ENCODE data around the gene ZNF512.
"Not testable (repeated sequence)": the region's sequence is repeated elsewhere in the genome, so short reads cannot be mapped to it uniquely, and the experiment has no call there.

Gene ZNF512, protein sequence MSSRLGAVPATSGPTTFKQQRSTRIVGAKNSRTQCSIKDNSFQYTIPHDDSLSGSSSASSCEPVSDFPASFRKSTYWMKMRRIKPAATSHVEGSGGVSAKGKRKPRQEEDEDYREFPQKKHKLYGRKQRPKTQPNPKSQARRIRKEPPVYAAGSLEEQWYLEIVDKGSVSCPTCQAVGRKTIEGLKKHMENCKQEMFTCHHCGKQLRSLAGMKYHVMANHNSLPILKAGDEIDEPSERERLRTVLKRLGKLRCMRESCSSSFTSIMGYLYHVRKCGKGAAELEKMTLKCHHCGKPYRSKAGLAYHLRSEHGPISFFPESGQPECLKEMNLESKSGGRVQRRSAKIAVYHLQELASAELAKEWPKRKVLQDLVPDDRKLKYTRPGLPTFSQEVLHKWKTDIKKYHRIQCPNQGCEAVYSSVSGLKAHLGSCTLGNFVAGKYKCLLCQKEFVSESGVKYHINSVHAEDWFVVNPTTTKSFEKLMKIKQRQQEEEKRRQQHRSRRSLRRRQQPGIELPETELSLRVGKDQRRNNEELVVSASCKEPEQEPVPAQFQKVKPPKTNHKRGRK

DNA sequence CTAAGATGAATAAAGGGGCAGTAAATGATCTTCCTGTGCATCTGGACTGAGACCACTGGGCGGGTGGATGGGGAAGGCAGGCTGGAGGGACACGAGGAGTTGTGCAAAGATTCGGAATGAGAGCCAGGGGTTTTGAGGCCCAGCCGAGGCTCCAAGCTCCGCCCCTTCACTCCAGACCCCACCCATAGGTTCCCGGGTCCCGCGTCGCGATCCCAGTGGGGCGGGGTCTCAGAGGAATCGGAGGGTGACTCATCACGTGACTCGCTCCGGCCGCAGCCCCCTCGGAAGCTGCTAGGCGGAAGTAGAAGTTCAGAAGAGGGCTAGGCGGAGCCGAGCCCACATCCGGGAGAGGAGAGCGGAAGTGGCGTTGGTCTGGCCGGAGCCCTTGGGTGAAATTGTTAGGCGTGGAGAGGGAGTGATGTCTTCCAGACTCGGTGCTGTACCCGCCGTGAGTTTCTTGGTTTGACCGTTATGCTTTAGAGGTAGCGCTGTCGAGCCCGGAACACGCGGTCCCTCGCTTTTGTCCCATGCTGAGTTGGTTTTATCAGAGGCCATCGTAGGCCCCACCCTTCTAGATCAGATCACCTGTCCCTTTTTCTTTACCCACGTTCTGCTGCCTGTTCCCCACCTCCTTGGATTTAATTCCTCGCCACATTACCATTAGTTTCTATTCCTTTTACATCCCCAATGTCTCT lies at the start of gene ZNF512:
Gene ZNF512, plus strand, starts transcription at position 348 of the 695 bp plus-strand sequence. Its CDS starts 71 bp downstream, at position 419.
- peak; percentile 58 for DNase-seq (ENCODE audit: low read depth)
- H3K4me3 ChIP-seq (ENCODE audit: low read depth, low read length): peak within 1 kb of the TSS; percentile 55

- H3K4me3 ChIP-seq (ENCODE audit: low read depth, low read length): no peak overlapping the region
- DNase-seq (ENCODE audit: low read depth): no peak
Observed at GRCh38 chr2:27537287-27537686, 45.6 kb upstream of the ZNF512 start.

DNA sequence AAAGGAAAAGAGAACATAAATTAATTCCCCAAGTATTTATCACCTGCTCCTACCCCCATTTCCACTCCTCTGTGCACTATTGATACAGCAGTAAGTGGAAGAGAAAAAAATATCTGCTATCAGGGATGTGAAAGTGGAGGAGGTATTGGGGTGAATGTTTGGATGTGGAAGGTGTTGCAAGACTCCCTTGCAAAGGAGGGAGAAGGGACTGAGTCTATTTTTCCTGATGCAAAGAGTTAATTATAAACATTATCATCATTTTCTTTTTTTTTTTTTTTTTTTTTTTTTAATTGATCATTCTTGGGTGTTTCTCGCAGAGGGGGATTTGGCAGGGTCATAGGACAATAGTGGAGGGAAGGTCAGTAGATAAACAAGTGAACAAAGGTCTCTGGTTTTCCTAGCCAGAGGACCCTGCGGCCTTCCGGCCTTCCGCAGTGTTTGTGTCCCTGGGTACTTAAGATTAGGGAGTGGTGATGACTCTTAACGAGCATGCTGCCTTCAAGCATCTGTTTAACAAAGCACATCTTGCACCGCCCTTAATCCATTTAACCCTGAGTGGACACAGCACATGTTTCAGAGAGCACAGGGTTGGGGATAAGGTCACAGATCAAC lies 43.9 kb upstream of the ZNF512 start:
- not testable (repeated sequence) for H3K4me3 ChIP-seq (ENCODE audit: low read depth, low read length); DNase-seq (ENCODE audit: low read depth)

DNA sequence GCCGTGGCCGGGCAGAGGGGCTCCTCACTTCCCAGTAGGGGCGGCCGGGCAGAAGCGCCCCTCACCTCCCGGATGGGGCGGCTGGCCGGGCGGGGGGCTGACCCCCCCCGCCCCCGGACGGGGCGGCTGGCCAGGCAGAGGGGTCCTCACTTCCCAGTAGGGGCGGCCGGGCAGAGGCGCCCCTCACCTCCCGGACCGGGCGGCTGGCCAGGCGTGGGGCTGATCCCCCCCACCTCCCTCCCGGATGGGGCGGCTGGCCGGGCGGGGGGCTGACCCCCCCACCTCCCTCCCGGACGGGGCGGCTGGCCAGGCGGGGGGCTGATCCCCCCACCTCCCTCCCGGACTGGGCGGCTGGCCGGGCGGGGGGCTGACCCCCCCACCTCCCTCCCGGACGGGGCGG lies 43.2 kb upstream of the ZNF512 start:
- H3K4me3 ChIP-seq (ENCODE audit: low read depth, low read length); DNase-seq (ENCODE audit: low read depth): not testable (repeated sequence)

GRCh38 chr2:27544143-27544821 lies 38.6 kb upstream of the ZNF512 start:
- no peak overlapping the region for H3K4me3 ChIP-seq (ENCODE audit: low read depth, low read length)
- DNase-seq (ENCODE audit: low read depth): no peak

- no peak for DNase-seq (ENCODE audit: low read depth)
- no peak overlapping the region for H3K4me3 ChIP-seq (ENCODE audit: low read depth, low read length)
Observed at GRCh38 chr2:27545348-27546141, 37.3 kb upstream of the ZNF512 start.

GRCh38 chr2:27549303-27549702 lies 33.5 kb upstream of the ZNF512 start:
- no peak overlapping the region for H3K4me3 ChIP-seq (ENCODE audit: low read depth, low read length)
- DNase-seq (ENCODE audit: low read depth): no peak

- no peak for DNase-seq (ENCODE audit: low read depth)
- H3K4me3 ChIP-seq (ENCODE audit: low read depth, low read length): no peak overlapping the region
Observed at GRCh38 chr2:27551514-27551913, 31.3 kb upstream of the ZNF512 start.

- H3K4me3 ChIP-seq (ENCODE audit: low read depth, low read length): no peak overlapping the region
- no peak for DNase-seq (ENCODE audit: low read depth)
Observed at GRCh38 chr2:27552941-27553340, 29.9 kb upstream of the ZNF512 start.

- not testable (repeated sequence) for DNase-seq (ENCODE audit: low read depth); H3K4me3 ChIP-seq (ENCODE audit: low read depth, low read length)
Observed at GRCh38 chr2:27554451-27554850, 28.4 kb upstream of the ZNF512 start.

DNA sequence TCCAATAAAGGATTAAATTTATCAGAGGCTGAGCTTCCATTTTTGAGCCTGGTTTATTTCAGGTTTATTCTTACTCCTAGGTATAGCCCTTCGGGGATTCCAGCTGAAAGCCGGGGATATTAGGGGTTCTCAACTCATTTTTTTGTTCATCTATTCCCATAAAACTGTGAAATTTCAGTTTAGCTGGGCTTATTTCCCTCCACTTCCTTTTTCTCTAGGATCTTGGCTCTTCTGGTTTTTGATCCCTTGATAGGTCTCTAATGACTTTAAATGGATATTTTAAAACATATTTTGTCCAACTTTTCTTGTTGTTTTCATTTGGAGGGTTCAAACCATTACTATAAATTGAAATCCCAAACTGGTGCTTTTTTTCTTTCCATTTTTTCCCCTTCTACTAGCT lies 23.6 kb upstream of the ZNF512 start:
- no peak overlapping the region for H3K4me3 ChIP-seq (ENCODE audit: low read depth, low read length)
- no peak for DNase-seq (ENCODE audit: low read depth)

DNA sequence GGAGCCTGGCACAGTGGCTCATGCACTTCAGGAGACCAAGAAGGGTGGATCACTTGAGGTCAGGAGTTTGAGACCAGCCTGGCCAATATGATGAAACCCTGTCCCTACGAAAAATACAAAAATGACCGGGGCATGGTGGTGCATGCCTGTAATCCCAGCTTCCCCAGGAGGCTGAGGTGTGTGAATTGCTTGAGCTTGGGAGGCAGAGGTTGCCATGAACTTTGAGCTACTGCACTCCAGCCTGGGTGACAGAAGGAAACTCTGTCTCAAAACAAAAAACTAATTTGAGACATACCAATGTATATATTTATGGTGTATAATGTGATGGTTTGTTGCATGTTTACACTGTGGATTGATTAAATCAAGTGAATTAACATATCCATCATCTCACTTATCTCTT lies 21.8 kb upstream of the ZNF512 start:
- no peak for DNase-seq (ENCODE audit: low read depth)
- H3K4me3 ChIP-seq (ENCODE audit: low read depth, low read length): no peak overlapping the region

DNA sequence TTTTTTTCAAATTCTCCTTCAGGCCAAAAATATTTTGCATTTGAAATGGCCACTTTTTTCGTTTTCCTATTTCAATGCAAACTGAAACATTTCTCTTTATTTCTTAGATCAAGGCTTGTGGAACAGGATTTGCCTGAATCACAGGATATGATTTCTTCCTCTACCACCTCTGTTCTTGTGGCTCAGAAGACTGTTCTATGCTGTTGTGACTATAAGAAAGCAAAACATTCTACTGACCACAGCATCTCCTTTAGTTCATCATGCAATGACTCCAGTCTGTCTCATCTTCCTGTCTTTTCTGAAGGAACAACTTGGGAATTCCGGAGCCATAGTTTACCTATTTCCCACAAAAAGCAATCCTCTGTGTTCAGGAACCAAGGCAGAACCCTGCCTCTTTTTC lies 16.2 kb upstream of the ZNF512 start:
- peak; percentile 68 for DNase-seq (ENCODE audit: low read depth)
- no peak overlapping the region for H3K4me3 ChIP-seq (ENCODE audit: low read depth, low read length)

- no peak overlapping the region for H3K4me3 ChIP-seq (ENCODE audit: low read depth, low read length)
- DNase-seq (ENCODE audit: low read depth): no peak
Observed at GRCh38 chr2:27569398-27569797, 13.4 kb upstream of the ZNF512 start.

- DNase-seq (ENCODE audit: low read depth): no peak
- no peak overlapping the region for H3K4me3 ChIP-seq (ENCODE audit: low read depth, low read length)
Observed at GRCh38 chr2:27571197-27571596, 11.6 kb upstream of the ZNF512 start.

DNA sequence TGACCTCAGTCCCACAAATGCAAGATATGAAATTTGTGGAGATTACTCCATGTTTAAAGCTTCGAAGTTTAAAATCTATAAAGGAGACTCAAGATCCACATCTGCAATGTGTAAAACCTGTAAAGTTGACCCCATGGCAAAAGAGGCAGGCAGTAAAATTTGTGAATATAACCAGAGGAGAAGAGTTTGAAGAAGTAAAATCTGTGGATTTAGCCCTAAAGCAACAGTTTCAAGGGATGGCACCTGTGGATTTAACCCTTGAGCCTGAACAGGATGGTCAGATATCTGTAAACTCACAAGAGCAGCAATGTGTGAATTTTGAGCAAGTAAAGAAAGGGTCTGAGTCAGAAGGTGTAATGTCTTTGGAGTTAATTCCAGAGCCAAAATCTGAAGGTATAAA lies 11.2 kb upstream of the ZNF512 start:
- no peak for DNase-seq (ENCODE audit: low read depth)
- H3K4me3 ChIP-seq (ENCODE audit: low read depth, low read length): no peak overlapping the region

DNA sequence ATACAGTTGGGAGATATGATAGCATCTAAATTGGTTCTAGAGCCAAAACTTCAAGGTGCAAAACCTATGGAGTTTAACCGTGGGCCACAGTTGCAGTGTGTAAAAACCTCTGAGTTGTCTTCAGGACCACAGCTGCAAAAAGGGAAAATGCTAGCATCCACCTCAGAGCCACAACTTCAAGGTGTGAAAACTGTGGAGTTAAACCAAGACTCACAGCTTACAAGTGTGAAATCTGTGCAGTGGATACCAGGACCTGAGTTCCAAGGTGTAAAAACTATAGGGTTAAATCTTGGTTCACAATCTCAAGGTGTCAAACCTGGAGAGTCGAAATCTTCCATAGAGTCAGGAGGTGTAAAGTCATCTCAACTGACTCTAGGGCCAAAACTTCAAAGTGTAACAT lies 10.4 kb upstream of the ZNF512 start:
- no peak overlapping the region for H3K4me3 ChIP-seq (ENCODE audit: low read depth, low read length)
- DNase-seq (ENCODE audit: low read depth): no peak

- no peak for DNase-seq (ENCODE audit: low read depth)
- H3K4me3 ChIP-seq (ENCODE audit: low read depth, low read length): no peak overlapping the region
Observed at GRCh38 chr2:27572998-27573429, 9.8 kb upstream of the ZNF512 start.

- DNase-seq (ENCODE audit: low read depth): peak; percentile 79
- no peak overlapping the region for H3K4me3 ChIP-seq (ENCODE audit: low read depth, low read length)
Observed at GRCh38 chr2:27573452-27573851, 9.4 kb upstream of the ZNF512 start.
